ENCODE results near the gene DIP2C.
"Not testable (repeated sequence)": the region's sequence is repeated elsewhere in the genome, so short reads cannot be mapped to it uniquely, and the experiment has no call there.

Gene DIP2C

DNA sequence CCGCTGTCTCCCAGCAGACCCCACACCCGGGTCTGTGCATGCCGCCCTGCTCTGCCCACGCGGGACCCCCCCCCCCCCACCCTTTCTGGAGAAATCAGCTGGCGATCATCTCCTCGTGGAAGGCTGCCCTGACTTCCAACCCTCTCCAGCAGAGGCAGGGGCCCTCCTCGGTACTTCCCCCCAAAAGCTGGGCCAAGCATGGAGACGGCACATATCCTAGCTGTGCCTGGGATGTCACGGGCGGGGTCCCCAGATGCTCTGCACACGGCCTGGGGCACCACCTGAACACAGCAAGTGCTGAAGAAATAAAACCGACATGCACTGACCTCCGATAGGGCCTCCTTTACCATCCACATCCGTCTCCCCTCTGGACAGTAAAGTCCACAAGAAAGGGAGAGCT, 96.0 kb downstream of the DIP2C start:
- no peak for FAIRE-seq

DNA sequence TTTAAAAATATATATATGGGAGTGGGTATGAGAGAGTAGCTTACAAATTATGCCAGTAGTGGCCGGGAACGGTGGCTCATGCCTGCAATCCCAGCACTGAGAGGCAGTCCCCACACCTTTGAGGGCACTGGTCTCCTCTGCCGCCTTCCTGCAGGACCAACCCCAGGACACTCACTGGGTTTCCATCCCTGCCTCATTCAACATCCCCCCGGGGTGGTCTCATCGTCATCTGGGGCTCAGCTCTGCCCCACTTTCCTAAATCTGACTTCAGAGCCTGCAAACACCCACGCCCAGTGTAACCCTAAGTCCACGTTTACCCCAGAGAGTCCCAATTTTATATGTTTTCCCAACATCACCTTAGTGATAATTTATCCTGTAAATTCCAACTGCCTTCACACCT, 96.5 kb downstream of the DIP2C start:
- no peak for FAIRE-seq

DNA sequence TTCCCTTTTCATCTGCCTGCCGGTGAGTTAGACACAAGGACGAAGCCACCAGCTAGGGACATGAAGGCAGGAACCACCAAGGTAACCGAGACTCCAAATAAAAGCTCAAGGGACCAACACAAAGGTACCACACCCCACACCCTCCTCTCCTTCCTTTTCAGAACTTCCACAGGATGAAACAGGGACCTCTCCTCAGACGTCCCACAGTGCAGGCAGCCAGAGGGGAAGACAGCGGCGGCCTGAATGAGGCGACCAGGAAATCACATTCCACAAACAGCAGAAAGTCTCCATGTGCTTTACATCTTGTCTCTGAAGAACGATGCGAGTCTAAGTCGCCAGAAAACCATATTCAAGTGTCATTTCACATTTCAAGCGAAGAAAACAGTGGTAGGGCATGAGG, 97.8 kb downstream of the DIP2C start:
- no peak for FAIRE-seq

DNA sequence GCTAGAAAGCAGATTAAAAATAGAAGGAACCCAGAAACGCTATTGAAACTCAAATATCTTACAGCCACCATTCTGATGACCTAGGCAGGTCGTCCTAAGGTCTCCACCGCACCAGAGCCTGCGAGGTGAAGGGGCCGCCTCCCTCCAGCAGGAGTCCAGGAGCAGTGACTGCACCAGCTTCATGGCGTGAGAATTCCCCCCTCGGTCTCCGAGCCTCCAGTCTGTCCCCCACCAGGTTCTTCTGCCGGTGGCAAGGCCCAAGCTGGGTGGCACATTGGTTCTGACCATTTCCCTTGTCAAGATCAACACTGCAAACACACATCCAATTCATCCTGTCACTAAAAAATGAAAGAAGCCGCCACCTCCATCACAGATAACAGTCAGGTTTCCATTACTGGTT, 98.7 kb downstream of the DIP2C start:
- FAIRE-seq = no peak

DNA sequence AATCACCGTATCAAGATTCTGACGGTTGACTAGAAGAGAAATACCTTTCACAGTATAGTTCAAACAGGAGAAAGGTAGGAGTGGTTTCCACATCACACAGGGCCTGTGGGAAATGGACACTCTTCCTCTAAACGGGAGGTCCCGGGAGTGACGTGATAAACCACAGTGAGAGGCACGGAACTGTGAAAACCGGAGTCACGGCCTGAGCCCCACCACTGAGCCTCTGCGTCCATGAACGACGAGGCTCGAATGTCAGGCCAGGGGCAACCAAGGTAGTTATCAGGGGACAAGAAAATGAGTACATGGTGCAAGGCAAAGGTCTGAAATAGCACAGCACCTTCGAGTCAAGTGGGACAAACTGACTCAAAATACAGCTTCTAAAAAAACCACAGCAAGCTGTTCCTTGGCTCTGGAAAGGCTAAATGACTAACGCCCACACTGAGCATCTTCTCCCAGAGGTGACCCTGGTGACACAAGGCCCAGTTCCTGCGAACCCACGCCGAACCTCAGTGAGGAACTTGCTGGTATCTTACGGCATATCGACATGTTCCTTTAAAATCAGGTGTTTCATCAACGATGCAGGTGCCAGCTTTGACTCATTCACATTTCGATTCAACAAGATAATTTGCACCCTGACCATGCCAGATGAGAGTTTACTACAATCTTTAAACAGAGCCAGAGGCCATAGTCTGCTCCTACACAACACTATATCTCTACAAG, 99.3 kb downstream of the DIP2C start:
- no peak for FAIRE-seq

DNA sequence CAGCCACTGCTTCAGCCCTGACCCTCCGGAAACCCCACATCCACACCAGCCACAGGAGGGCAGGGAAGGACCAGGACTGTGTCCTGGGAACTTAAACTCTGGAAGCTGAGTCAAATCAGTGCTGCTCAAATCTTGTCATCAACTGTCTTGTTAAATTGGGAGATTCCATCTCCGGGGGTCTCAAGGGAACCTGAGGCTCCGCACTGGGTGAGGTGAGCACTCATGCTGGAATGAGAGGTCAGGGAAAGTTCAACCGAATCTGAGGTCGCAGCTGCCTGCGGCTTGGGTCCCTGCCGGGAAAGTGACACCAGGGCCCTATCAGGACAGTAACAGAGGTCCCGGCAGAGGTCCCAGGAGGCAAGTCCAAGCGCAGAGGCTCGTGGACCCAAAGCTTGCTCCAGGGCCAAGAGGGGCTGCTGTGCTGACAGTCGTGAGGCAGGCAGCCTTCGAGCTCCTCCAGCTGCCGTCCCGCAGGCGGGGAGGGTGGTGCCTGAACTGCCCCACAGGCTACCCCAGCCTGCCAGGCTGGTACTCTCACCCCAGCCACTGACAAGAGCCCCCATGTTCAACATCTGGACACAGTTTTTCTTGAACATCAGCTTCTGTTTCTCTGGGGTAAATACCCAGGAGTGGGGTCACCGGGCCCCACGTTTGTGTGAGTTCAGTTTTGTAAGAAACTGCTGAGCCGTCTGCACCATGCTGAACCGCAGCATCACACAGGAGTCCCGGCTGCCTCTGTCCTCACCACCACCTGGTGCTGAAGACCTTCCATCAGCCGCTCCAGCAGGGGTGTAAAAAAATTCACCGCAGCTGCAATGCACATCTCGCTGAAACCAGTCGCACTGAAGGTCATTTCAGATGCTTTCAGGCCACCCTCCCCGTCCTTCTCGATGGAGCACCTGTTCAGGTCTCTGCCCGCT, 101.0 kb downstream of the DIP2C start:
- no peak for FAIRE-seq

DNA sequence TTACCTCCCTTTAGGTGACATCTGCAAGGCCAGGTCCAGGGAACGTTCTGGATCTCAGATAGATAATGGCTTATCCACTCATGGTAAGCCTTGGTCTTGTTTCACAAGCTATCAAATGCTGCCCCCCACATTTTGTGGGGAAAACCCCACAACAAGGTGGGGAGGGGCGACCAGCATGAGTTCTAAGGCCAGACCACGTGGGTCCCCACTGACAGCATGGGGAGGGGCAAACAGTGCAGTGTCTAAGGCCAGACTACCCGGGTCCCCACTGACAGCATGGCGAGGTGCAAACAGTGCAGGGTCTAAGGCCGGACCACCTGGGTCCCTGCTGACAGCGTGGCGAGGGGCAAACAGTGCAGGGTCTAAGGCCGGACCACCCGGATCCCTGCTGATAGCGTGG, 102.8 kb downstream of the DIP2C start:
- no peak for FAIRE-seq

DNA sequence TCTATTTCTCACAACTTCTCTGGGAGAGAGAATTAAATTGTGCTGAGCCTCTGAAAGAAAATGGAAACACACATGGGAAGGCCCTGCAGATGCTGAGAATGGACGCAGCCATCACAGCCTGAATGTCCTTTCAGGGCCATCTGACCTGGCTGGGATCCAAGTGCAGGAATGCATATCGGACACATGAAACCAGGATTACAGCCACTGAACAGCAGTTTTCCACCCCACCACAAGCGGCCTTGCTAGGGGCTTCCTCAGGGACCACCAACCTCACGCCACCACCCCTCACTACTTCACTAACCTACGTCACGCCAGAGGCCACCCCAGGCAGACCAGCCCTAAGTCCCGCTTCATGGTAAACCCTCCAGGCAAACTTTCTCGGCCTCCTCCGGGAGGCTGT, 103.3 kb downstream of the DIP2C start:
- FAIRE-seq = no peak

DNA sequence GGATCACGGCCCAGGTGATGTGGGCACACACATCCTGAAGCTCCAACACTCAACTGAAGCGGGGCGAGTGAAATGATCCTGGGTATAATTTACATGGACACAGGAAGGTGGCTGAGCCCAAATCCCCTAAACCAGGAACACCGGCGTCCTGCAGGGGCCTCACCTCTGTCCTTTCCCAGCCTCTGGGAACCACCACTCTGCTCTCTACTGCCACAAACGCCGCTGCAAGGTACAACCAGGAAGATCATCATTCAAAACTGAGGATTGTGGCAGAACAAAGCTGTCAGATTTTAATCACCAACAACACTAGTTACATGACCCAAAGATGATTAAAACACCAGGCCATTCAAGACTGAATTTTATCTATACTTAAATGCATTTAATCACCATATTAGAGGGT, 104.0 kb downstream of the DIP2C start:
- FAIRE-seq = no peak

DNA sequence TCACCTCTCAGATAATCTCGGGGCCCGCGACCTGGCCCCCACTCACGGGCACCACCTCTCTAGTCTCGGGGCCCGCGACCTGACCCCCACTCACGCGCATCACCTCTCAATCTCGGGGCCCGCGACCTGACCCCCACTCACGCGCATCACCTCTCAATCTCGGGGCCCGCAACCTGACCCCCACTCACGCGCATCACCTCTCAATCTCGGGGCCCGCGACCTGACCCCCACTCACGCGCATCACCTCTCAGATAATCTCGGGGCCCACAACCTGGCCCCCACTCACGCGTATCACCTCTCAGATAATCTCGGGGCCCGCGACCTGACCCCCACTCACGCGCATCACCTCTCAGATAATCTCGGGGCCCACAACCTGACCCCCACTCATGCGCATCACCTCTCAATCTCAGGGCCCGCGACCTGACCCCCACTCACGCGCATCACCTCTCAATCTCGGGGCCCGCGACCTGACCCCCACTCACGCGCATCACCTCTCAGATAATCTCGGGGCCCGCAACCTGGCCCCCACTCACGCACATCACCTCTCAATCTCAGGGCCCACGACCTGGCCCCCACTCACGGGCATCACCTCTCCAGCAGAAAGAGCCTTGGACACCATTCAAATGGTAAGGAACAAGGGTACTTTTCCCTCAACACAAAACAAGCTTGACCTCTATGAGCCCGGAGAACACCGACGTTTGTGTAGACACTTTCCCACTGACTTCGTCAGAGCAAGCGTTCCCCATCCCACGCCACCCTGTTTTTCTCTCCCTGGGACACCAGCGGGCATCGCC, 104.8 kb downstream of the DIP2C start:
- FAIRE-seq = not testable (repeated sequence)

DNA sequence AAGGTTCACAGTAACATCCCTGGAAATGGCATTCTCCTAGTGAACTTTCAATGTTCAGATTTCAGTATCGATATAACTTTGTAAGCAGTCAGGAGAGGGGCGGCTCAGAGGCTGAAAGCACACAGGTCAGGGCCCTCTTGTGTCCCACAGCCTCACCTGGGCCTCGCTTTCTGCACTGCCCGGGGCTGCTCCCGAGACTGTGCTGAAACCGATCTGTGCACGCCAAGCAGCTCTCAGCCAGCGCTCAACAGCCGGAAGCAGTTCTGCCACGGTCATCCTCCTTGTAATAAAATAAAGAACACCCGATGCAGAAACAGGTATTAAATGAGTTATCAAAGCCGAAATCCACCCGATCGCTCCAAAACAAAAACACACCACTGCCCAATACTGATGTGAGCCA, 106.0 kb downstream of the DIP2C start:
- no peak for FAIRE-seq

DNA sequence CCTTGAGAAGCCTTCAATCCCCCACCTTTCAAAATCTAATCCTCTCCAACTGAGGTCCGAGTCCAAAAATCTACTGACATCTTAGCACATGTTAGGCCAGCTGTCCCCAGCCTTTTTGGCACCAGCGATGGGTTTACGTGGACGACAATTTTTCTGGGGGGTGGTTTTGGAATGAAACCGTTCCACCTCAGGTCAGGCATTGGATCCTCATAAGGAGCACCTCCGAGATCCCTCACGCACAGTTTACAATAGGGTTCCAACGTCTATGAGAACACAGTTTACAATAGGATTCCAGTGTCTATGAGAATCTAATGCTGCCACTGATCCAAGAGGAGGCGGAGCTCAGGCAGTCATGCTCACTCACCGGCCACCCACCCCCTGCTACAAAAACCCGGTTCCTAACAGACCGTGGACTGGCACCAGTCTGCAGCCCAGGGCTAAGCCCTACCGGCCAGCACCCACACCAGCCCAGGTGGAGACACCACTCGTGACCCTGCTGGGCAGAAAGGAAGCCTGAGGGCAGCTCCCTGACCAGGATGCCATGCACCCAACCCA, 107.6 kb downstream of the DIP2C start:
- FAIRE-seq = no peak

DNA sequence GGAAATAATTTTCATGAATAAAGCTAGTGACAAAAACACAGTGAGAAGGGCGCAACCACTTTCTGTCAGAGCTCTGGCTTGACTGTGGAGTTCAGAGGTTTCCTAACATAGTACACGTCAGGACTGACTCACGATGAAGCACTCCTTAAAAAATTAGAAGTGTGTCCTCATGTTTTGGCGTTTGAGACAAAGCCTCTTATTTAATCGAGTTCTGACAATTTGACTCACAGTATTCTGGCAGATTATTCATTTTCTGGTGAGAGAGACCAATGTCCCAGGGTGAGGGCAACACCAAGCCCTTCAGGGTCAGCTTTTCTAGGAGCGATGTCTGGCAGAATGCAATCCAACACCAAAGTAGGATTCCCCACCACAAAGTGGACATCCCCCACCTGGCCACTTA, 108.7 kb downstream of the DIP2C start:
- no peak for FAIRE-seq

DNA sequence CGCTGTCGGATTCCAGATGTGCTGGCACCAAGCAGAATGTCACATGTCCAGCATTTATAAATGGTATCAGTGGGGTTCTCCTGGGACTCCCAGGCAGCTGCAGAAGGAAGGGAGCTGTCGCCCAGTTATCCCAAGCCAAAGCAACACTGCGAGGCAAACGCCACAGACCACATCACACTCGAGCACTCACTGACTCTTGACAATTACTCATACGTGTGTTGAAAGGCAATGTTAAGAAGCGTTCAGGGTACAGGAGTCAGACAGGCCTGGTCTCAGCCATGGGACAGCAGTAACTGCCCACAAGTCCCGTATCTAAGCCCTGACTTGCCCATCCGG, 113.4 kb downstream of the DIP2C start:
- FAIRE-seq = no peak

DNA sequence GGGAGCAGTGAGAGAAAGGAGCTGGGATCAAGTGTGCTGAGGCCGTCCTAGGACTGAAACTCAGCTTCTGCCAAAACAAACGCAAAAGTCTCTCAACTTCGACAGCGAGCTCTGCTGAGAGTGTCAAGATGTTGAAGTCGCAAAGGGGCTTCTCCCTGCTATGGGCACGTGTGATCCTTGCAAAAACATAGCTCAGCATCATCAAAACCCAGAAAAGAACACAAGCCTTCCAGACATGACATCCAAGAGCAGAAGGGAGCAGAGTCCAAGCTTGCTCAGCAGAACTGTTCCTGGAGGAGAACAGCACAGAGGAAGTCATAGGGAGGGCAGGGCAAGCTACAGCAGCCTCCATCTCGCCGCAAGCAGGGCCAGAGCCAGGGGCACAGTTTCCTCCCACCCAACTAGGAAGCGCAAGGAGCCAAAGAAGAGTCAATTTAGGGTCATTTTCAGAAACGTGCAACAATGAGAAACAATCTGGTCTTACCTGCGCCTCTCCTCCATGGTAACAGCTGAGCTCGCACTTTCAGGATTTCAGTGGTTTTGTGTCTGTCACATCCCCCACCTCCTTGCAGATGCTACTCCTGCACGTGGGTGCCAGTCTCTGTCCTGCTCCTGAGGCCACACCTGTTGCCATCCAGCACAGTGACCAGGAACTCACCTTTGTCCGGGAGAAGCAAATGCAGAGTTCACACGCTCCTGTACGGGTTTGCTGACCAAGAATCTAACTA, 113.9 kb downstream of the DIP2C start:
- no peak for FAIRE-seq

DNA sequence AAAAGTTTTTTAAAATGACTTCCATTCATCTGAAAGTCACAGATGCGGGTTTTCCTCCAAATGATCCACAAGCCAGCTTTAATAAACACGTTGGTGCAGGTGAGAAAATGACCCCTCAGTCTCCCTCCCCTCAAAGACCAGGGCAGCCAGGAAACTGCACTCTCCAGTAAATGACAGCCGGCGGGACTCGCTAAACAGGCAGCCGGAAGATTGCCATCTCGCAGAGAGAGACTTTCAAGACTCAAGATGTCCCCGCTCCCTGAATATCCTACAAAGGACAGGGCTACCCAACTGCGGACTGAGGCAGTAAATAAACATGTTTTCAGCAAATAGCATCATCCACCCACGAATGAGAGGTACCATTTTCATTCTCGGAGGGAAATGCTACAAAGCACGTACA, 116.8 kb downstream of the DIP2C start:
- no peak for FAIRE-seq

DNA sequence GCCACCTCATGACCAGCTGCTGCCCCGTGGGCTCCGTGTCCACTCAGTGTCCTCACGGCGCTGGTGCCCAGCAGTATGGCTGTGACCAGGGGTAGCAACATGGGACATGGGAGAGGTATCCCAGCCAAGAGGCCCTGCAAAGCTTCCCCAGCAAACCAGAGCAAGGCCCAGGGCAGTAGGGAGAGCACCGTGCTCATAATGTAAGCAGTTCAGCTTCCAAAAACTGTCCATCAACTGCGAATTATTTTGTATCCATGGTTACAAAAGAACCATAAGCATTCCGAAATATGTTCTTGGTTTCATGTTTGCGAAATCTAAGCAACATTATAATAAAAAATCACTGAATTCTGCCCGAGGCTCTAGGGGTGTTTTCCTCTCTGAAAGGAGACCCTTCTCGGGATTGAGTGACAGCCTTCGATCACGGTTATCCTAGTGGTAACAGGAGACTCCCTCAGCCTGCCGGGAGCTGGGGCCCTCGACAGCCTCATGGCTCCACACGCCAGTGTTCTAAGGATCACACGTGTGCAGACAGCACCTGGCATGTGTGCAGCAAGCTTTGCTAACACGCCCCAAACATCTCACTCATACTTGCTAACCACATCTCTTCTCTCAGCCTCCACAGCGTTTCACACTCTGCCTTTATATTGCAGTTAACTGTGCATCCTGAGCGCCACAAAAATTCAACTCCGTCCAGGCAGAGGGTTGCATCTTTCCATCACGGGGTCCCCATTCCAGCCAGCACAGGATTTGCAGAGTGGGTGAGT, 117.6 kb downstream of the DIP2C start:
- no peak for FAIRE-seq

DNA sequence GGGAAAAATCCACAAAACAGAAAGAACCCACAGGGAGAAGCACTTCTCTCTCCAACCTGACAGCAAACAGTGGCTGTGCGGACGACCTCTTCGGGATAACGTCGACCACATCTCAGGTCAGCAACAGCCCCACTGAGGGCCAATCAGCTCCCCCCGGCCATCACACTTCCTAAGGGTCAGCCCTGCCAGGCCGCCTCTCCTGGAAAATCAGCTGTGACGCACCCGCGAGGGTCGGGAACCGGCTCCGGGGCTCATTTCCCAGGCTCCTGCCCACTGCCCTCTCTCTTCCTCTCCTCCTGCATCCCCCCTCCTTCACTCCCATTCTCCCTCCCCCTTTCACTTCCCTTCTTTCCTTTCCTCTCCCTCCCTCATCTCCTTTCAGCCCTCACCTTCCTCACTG, 118.3 kb downstream of the DIP2C start:
- no peak for FAIRE-seq

DNA sequence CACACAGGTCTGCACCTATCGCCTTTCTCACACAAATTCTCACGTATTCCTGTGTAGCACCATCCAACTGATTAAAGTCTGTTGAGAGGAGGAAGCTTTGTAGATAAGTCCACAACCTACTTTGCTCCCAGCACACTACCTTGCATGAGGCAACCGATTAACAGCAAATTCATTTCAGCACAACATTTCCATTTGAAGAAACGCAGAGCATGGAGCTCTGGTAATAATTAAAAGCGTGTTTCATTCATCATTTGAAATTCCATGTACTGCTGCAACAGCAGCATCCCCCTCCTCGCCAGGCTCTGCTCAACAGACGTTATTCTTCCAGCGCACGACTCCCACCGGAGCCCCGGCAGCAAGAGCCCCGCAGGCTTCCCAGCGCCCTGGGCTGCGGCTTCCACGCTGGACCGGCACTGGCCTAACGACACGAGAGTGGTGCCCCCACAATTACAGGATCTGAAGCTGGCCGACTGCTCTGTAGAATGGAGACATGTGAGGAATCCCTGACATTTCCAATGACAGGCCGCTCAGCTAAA, 118.8 kb downstream of the DIP2C start:
- no peak for FAIRE-seq

DNA sequence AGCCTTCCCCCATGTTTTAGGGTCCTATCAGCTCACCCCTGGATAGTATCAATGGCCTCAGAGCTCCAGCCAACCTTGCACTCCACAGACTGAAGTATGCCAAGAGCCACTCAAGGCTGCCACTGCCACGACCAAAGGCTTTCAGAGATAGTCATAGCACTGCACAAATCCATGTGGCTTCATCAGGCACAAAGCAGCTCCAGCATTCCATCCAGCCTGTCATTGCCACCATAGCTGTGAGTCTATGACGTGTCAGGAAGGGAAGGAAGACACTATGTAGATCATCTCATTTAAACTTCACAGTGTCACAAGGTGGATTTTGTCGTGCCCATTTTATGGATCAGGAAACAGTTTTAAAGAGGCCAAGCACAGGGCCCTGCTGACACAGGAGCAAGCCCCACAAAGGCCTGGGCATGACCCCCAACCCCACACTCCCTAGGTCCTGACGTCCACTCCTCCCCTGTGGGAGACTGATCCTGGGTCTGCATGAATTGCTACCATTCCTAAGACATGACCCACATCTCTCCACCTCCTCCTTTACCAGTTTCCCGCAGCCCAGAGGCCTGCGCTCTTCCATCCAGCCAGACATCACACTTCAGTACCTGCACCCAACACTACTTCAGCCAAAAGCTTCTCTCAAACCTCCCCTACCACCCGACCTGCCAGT, 119.4 kb downstream of the DIP2C start:
- no peak for FAIRE-seq

DNA sequence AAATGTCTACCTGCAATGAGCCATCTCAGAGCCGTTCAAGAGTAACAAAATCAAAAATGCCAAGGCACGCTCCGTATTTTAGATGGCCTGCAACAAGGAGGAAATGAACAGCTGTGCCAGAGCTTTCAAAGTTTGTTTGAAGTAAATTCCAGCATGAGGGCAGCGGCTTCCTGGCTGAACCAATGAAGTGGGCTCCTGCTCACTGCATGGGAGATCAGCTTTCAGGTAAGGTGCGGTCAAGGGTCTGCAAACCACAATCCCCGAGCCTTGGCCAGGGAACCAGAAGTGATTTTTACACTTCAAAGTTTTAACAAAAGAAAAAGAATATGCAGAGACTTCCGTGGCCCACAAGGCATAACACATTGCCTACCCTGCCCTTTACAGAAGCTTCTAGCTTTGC, 120.6 kb downstream of the DIP2C start:
- no peak for FAIRE-seq

All from TTC549 (cell line).